ENCODE results near the gene KRTAP25-1. TPM values are rescaled to one million over a fixed set of nuclear protein-coding genes. Genes with fewer than 3 reads are reported as not detected.

Gene KRTAP25-1
- not detected for total RNA-seq (2013)
- not detected for polyA plus RNA-seq
- not detected in 2 replicates for polyA minus RNA-seq
- 0 to 0.15 (median 0) reads per million in 11 experiments for total RNA-seq

DNA sequence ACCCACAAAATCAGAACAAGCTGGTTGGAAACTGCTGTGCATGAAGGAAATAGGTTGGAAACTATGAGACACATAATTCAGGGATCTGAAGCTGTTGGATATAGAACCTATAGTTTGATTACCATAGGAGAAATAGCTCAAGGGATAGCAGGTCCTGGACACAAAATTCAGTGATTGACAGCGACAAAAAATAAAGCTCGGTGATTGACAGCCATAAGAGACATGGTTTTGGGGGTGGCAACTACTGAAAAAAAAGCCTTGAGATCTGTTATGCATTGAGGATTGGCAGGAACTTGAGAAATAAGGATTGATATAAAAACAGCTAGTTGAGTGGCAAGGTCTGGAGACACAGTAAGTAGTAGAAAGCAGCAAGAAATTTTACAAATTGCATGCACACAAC is at the start of gene KRTAP25-1:
KRTAP25-1 (minus strand) TSS at position 300 of the 400 bp plus-strand sequence; CDS start at position 276, 24 bp downstream.
- H3K4me2 ChIP-seq (replicated peaks; ENCODE audit: extremely low read depth, low read length, poor library complexity, severe bottlenecking): no peak within 1 kb of the TSS
- TF ChIP-seq, protein P1, sequence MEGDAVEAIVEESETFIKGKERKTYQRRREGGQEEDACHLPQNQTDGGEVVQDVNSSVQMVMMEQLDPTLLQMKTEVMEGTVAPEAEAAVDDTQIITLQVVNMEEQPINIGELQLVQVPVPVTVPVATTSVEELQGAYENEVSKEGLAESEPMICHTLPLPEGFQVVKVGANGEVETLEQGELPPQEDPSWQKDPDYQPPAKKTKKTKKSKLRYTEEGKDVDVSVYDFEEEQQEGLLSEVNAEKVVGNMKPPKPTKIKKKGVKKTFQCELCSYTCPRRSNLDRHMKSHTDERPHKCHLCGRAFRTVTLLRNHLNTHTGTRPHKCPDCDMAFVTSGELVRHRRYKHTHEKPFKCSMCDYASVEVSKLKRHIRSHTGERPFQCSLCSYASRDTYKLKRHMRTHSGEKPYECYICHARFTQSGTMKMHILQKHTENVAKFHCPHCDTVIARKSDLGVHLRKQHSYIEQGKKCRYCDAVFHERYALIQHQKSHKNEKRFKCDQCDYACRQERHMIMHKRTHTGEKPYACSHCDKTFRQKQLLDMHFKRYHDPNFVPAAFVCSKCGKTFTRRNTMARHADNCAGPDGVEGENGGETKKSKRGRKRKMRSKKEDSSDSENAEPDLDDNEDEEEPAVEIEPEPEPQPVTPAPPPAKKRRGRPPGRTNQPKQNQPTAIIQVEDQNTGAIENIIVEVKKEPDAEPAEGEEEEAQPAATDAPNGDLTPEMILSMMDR (IDR thresholded peaks at IDR 0.05): no peak
- no peak within 1 kb of the TSS for H3K4me3 ChIP-seq (replicated peaks in 1 of 3; ENCODE audit: low read depth in 2 of 3, low read length in 3 of 3)
- H3K27me3 ChIP-seq (ENCODE audit: control insufficient read depth in 2 of 2, insufficient read depth in 2 of 2, low read length in 2 of 2): no peaks in the 10 kb centered on the region
- WGBS (ENCODE audit: insufficient coverage): 100% methylated on average over 2 of the region's 2 CpGs
- Mint-ChIP-seq H3K4me3 (no peak within 1 kb of the TSS), H3K4me1 (no peaks in the 10 kb centered on the region), H3K27ac (no peak within 1 kb of the TSS), H3K9me3 (peaks cover 0 to 4% (median 2%) of the 10 kb centered on the region in 7 donors), H3K27me3 (ENCODE audit: low read depth in 3 of 3) (peaks cover 0 to 2% (median 0%) of the 10 kb centered on the region in 3 donors), H3K36me3 (no peaks in the 10 kb centered on the region)
- intact Hi-C loops (cut with micrococcal nuclease): no loop called here
- H3K4me1 ChIP-seq (ENCODE audit: control insufficient read depth in 1 of 2, insufficient read depth in 2 of 2, low read length in 2 of 2): no peaks in the 10 kb centered on the region
- H3K9me3 ChIP-seq (replicated peaks in 1 of 2; ENCODE audit: control insufficient read depth in 1 of 2, insufficient read depth in 1 of 2, low read length in 2 of 2): no peaks in the 10 kb centered on the region
- no peak for DNase-seq
- H3K27ac ChIP-seq (ENCODE audit: low read depth in 1 of 2, low read length in 2 of 2): no peak within 1 kb of the TSS
- H3K9ac ChIP-seq (ENCODE audit: insufficient read depth, low read length, poor library complexity, severe bottlenecking): no peak within 1 kb of the TSS
- H3K36me3 ChIP-seq (replicated peaks in 1 of 2; ENCODE audit: control insufficient read depth in 1 of 2, insufficient read depth in 2 of 2, low read length in 2 of 2): no peaks in the 10 kb centered on the region
- no peak within 1 kb of the TSS for H2AFZ ChIP-seq (ENCODE audit: insufficient read depth, low read depth, low read length, poor library complexity, severe bottlenecking)
- H3K79me2 ChIP-seq (ENCODE audit: insufficient read depth, low read length): no peaks in the 10 kb centered on the region
- H4K20me1 ChIP-seq (ENCODE audit: insufficient read depth, low read length): no peaks in the 10 kb centered on the region

- Histone ChIP-seq H3K79me2 (ENCODE audit: insufficient read depth, low read length) (no peaks in the 10 kb centered on the region), H3K4me1 (ENCODE audit: control insufficient read depth in 1 of 2, insufficient read depth in 2 of 2, low read length in 2 of 2) (no peaks in the 10 kb centered on the region), H4K20me1 (ENCODE audit: insufficient read depth, low read length) (no peaks in the 10 kb centered on the region), H3K36me3 (replicated peaks in 1 of 2; ENCODE audit: control insufficient read depth in 1 of 2, insufficient read depth in 2 of 2, low read length in 2 of 2) (no peaks in the 10 kb centered on the region), H3K27me3 (ENCODE audit: control insufficient read depth in 2 of 2, insufficient read depth in 2 of 2, low read length in 2 of 2) (no peaks in the 10 kb centered on the region), H3K4me3 (replicated peaks in 1 of 3; ENCODE audit: low read depth in 2 of 3, low read length in 3 of 3) (no peak overlapping the region), H3K9ac (ENCODE audit: insufficient read depth, low read length, poor library complexity, severe bottlenecking) (no peak overlapping the region), H3K27ac (ENCODE audit: low read depth in 1 of 2, low read length in 2 of 2) (no peak overlapping the region), H3K9me3 (replicated peaks in 1 of 2; ENCODE audit: control insufficient read depth in 1 of 2, insufficient read depth in 1 of 2, low read length in 2 of 2) (no peaks in the 10 kb centered on the region), H3K4me2 (replicated peaks; ENCODE audit: extremely low read depth, low read length, poor library complexity, severe bottlenecking) (no peak overlapping the region), H2AFZ (ENCODE audit: insufficient read depth, low read depth, low read length, poor library complexity, severe bottlenecking) (no peak overlapping the region)
- DNase-seq: no peak
- no peaks in the 10 kb centered on the region for H3K4me1 Mint-ChIP-seq
- peaks cover 0 to 2% (median 0%) of the 10 kb centered on the region in 7 donors for H3K9me3 Mint-ChIP-seq
- 100% methylated on average over 2 of the region's 4 CpGs for WGBS (ENCODE audit: insufficient coverage)
- intact Hi-C loops (cut with micrococcal nuclease): no loop called here
- no peak overlapping the region for H3K4me3 Mint-ChIP-seq
- H3K27ac Mint-ChIP-seq: no peak overlapping the region
- TF ChIP-seq, protein P1 (IDR thresholded peaks at IDR 0.05): no peak
- H3K27me3 Mint-ChIP-seq (ENCODE audit: low read depth in 3 of 3): peaks cover 0 to 4% (median 2%) of the 10 kb centered on the region in 3 donors
- no peaks in the 10 kb centered on the region for H3K36me3 Mint-ChIP-seq
Observed at GRCh38 chr21:30338717-30339116, 49.4 kb upstream of the KRTAP25-1 start.

All from CD14-positive monocyte (primary cell).